ENCODE data around the gene DEPDC7.

DNA sequence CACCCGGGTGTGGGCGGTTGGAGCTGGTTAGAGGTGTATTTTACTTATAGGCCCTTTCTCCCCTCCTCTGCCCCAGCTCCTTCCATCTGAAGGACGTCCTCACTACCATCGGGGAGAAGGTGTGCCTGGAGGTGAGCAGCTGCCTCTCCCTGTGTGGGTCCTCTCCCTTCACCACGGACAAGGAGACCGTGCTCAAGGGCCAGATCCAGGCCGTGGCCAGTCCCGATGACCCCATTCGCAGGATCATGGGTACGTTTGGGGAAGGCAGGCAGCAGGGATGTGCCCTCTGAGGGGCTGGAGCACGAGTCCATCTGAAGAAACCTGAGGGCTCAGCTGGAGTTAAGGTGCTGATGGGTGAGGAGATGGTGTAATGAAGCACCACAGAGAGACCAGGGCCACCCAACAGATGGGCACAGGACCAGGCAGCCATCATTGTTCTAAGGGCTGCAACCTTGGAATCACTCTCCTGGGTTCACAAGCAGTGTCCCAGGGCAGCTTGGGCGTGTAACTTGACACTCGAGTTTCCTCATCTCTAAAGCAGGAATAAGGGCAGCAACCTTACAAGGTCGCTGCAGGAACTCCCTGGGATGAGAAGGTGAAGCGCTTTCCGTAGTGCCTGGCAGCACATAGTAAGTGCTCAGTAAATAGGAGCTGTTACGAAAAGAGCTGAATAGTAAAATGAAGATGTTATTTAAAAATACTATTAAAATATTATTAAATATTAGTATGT, 53.1 kb downstream of the DEPDC7 start:
- TF ChIP-seq EZH2 (IDR thresholded peaks at IDR 0.05), result no peak
- TF ChIP-seq POLR2AphosphoS5 (IDR thresholded peaks at IDR 0.05; ENCODE audit: borderline replicate concordance, low read depth, low read length), result no peak
- TF ChIP-seq FOXP2 (optimal IDR thresholded peaks at IDR 0.05; ENCODE audit: control extremely low read depth, extremely low read length, insufficient read depth), result no peak

Measured in SK-N-MC (cell line).